Measurements from ENCODE around the gene CRTAC1. TPM values are rescaled to one million over a fixed set of nuclear protein-coding genes. Genes with fewer than 3 reads are reported as not detected.

The CRTAC1 gene
- total RNA-seq, 1 experiment from 2014 or later = 1.2 TPM

Other genes starting within 250 kb of the CRTAC1 start
- gene GOLGA7B, start 180.8 kb downstream of the CRTAC1 start, total RNA-seq (2021) = 0.07 to 0.24 TPM (median 0.07 TPM) in 3 replicates
- 14.0 to 15.0 TPM (median 14.7 TPM) in 3 replicates for gene R3HCC1L, start 104.0 kb upstream of the CRTAC1 start, total RNA-seq (2021)
- 0.07 to 0.35 TPM (median 0.21 TPM) in 3 replicates for gene LOXL4, start 237.6 kb upstream of the CRTAC1 start, total RNA-seq (2021)

All from WTC11 (cell line).